Colonic mucosa (tissue), 4 donors: ENCODE measurements around the gene CHMP3. TPM values are rescaled to one million over a fixed set of nuclear protein-coding genes. Genes with fewer than 3 reads are reported as not detected.
A peak's percentile ranks its signal among the peaks of the same experiment; 100 is the strongest.

Source experiments
- DNase-seq: peaks from one replicate; pipeline ENCODE4 v3.0.0-alpha.2; 2020
- H3K27ac ChIP-seq: fragments of 200-600 bp; one replicate; pipeline ENCODE4 v1.8.0; 2021
- H3K27me3 ChIP-seq: fragments of 200-600 bp; one replicate; pipeline ENCODE4 v1.8.0; 2021
- H3K36me3 ChIP-seq: fragments of 200-600 bp; one replicate; pipeline ENCODE4 v1.8.0; 2021
- H3K4me1 ChIP-seq: fragments of 200-600 bp; one replicate; pipeline ENCODE4 v1.8.0; 2021; ENCODE audit warnings: mild to moderate bottlenecking
- H3K4me3 ChIP-seq: fragments of 200-600 bp; one replicate; pipeline ENCODE4 v1.8.0; 2021
- H3K9ac ChIP-seq, 2 donors: one replicate each; pipeline ENCODE4 v1.7.0; 2013; ENCODE audit warnings: control low read depth in 2 of 2, low read depth in 2 of 2, low read length in 2 of 2
- H3K9me3 ChIP-seq: fragments of 200-600 bp; one replicate; pipeline ENCODE4 v1.8.0; 2021
- intact Hi-C: fragments of 100-400 bp; cut with DNase I; formaldehyde crosslinking; loops from one replicate; pipeline ENCODE4 v1.14.1; 2022
- total RNA-seq, 2 donors: library from RNA; stranded (reverse); fragmentation: NEBNext Ultra II Directional in 1 of 2; extraction: Animal tissue kit (Norgen Biotek cat#: 25700) in 1 of 2; gene quantifications; one replicate each; pipeline ENCODE4 v1.2.1, GENCODE V29; 2021
- TF ChIP-seq, protein P1 (sequence below): fragments of 200-600 bp; IDR thresholded peaks from one replicate; pipeline ENCODE4 v1.8.0; 2022; ENCODE audit warnings: antibody characterized with exemption, mild to moderate bottlenecking
- donor health status: healthy.
- donor health status: DM: no; HTN: no; CAD: no.
- donor health status: DM: no; HTN: no; CAD: no.

Gene CHMP3
- total RNA-seq, 2 donors from 2014 or later = 115 to 186 TPM

DNA sequence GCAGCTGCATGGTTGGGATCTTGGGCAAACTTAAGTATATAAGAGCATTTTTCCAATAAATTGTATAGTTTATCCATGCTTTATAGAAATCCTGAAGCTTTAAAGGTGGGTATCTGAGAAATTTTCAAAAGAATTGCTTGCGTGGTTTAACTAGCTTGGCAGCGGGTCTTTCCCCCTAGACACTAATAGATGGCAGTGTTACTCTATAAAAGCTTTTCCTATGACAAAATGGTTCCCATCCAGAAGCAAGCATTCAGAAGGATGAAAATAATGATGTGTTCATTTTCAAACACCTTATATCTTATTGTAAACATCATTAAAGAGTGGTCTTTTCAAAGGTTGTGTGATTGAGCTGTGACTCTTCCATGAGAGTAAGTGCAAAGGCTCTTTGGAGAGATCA, 76.2 kb downstream of the CHMP3 start:
- Histone ChIP-seq H3K9me3 (no peaks in the 10 kb centered on the region), H3K4me3 (no peak overlapping the region), H3K36me3 (peaks cover 46% of the 10 kb centered on the region), H3K27ac (no peak overlapping the region), H3K27me3 (no peaks in the 10 kb centered on the region), H3K4me1 (no peaks in the 10 kb centered on the region), H3K9ac (no peak overlapping the region)
- TF ChIP-seq, protein P1, sequence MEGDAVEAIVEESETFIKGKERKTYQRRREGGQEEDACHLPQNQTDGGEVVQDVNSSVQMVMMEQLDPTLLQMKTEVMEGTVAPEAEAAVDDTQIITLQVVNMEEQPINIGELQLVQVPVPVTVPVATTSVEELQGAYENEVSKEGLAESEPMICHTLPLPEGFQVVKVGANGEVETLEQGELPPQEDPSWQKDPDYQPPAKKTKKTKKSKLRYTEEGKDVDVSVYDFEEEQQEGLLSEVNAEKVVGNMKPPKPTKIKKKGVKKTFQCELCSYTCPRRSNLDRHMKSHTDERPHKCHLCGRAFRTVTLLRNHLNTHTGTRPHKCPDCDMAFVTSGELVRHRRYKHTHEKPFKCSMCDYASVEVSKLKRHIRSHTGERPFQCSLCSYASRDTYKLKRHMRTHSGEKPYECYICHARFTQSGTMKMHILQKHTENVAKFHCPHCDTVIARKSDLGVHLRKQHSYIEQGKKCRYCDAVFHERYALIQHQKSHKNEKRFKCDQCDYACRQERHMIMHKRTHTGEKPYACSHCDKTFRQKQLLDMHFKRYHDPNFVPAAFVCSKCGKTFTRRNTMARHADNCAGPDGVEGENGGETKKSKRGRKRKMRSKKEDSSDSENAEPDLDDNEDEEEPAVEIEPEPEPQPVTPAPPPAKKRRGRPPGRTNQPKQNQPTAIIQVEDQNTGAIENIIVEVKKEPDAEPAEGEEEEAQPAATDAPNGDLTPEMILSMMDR = no peak
- intact Hi-C loops = no loop called here
- DNase-seq = no peak

GRCh38 chr2:86485802-86486201, 77.4 kb downstream of the CHMP3 start:
- intact Hi-C loops = no loop called here
- no peaks in the 10 kb centered on the region for H3K9me3 ChIP-seq

DNA sequence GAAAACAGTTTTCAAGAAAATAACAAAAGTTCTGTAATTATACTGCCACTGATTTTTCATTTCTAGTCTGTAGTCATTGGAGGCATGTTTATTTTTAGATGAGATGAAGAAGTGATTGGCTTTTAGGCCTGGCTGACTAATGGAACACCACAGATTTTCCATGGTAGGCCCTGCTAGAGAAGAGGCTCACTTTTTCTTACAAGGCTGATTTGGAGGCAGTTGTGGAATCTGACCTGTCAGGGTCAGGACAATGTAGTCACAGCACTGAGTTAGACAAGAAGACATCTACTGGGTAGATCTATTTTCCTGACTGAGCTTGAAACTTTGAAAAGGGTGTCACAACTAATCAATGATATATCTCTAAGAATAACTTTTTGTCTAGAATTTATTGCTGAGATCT, 78.1 kb downstream of the CHMP3 start:
- Histone ChIP-seq H3K9me3 (no peaks in the 10 kb centered on the region), H3K9ac (no peak overlapping the region), H3K36me3 (peaks cover 46% of the 10 kb centered on the region), H3K27me3 (no peaks in the 10 kb centered on the region), H3K4me1 (no peaks in the 10 kb centered on the region), H3K4me3 (no peak overlapping the region), H3K27ac (no peak overlapping the region)
- TF ChIP-seq, protein P1 = no peak
- intact Hi-C loops = no loop called here
- no peak for DNase-seq

More at GRCh38 chr2:86485802-86486201, 77.4 kb downstream of the CHMP3 start:
- H3K36me3 ChIP-seq = peaks cover 46% of the 10 kb centered on the region
- TF ChIP-seq, protein P1 = no peak
- H3K27me3 ChIP-seq = no peaks in the 10 kb centered on the region
- no peak overlapping the region for H3K27ac ChIP-seq
- no peak overlapping the region for H3K4me3 ChIP-seq
- no peak overlapping the region for H3K9ac ChIP-seq
- DNase-seq = no peak
- H3K4me1 ChIP-seq = no peaks in the 10 kb centered on the region

GRCh38 chr2:86484385-86484784, 78.9 kb downstream of the CHMP3 start:
- TF ChIP-seq, protein P1 = no peak
- H3K9ac ChIP-seq = no peak overlapping the region
- H3K27me3 ChIP-seq = no peaks in the 10 kb centered on the region
- no peaks in the 10 kb centered on the region for H3K9me3 ChIP-seq
- H3K27ac ChIP-seq = no peak overlapping the region
- no peak overlapping the region for H3K4me3 ChIP-seq
- no peaks in the 10 kb centered on the region for H3K4me1 ChIP-seq
- DNase-seq = no peak
- intact Hi-C loops = no loop called here
- peaks cover 45% of the 10 kb centered on the region for H3K36me3 ChIP-seq

DNA sequence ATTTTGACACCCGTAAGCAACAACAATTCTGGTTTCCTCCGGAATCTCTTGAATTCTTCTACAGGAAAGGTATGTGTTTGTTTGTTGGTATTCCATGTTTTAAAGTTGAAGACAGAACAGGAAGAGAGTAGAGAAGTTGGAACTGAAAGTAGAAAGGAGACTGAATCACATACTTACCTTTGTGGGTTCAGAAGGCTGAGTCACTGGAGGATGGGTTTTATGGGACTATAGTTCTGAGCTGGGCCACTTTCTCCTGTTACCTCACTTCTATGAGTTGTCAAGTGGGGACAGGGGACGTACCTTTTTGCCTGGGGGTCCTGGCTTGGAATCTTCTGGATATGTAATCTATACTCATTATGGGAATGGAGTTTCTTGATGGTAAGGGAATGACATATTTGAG, 81.2 kb downstream of the CHMP3 start:
- TF ChIP-seq, protein P1 = no peak
- Histone ChIP-seq H3K36me3 (peaks cover 33% of the 10 kb centered on the region), H3K4me3 (no peak overlapping the region), H3K27me3 (no peaks in the 10 kb centered on the region), H3K9ac (no peak overlapping the region), H3K4me1 (no peaks in the 10 kb centered on the region), H3K9me3 (no peaks in the 10 kb centered on the region), H3K27ac (no peak overlapping the region)
- DNase-seq = no peak
- intact Hi-C loops = no loop called here

DNA sequence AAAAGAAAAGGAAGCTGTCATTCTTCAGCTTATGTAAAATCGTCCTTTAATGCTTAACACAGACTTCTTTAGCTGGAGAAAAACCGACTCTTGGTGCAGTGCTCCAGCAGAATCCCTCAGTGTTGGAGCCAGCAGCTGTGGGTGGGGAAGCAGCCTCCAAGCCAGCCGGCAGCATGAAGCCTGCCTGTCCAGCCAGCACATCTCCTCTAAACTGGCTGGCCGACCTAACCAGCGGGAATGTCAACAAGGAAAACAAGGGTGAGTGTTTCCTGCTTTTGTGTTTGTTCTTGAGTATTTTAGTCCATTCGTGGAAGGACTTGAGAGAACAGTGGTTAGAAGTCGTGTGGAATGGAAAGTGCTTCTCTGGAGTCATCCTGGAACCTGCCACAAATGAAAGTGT, 83.1 kb downstream of the CHMP3 start:
- H3K27me3 ChIP-seq = no peaks in the 10 kb centered on the region
- no peaks in the 10 kb centered on the region for H3K4me1 ChIP-seq
- no peak overlapping the region for H3K9ac ChIP-seq
- peak; percentile 22 for DNase-seq
- no peaks in the 10 kb centered on the region for H3K9me3 ChIP-seq
- intact Hi-C loops = no loop called here
- H3K36me3 ChIP-seq = peaks cover 40% of the 10 kb centered on the region
- H3K4me3 ChIP-seq = no peak overlapping the region
- no peak overlapping the region for H3K27ac ChIP-seq
- TF ChIP-seq, protein P1 = no peak
